NB4 (cell line): ENCODE measurements around the gene PIAS2.

Experiments
- MYC ChIP-seq: IDR thresholded peaks from 2 replicates; pipeline ENCODE4 v1.6.1; 2011; ENCODE audit warnings: low read depth, low read length
- POLR2A ChIP-seq: IDR thresholded peaks from 2 replicates; pipeline ENCODE4 v1.6.1; 2011; ENCODE audit warnings: mild to moderate bottlenecking; ENCODE audit not compliant: insufficient read length; ENCODE audit errors: extremely low read depth

DNA sequence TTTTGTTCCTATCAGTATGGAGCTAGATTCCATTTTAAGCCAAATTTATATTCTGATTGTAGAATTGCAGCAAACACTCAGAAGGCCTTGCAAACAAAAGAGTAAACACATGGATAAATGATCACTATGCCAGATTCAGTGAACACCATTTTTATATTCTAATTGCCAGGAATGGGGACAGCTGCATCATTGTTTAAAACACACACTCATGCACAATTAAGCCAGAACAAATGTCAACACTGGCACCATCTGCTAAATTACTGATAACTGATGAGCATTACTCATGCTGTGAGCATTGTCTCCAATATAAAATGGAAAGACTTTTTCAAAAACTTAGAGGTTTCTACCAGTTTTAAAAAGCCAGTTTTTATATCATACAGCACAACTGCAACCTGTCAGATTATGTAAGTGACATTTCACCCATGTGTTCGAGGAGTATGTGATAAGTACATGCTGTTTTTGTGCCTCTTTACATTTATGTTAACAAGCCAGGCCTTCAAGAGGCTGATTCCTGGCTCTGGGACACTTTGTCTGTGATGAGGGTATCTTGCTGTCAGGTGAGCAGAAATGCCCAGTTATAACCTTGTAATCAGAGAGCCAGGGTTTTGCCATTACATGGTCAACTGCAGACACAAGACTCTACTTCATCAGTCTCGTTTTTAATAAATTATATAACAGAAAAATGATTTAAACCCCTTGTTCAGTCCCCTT lies 156.1 kb downstream of the PIAS2 start:
- TF ChIP-seq MYC, result no peak
- TF ChIP-seq POLR2A, result no peak
